Measurements from ENCODE around the gene ISG20L2. TPM values are rescaled to one million over a fixed set of nuclear protein-coding genes. Genes with fewer than 3 reads are reported as not detected.

Gene ISG20L2
- total RNA-seq, 2 experiments from 2014 or later, result 44.2 to 50.9 TPM

DNA sequence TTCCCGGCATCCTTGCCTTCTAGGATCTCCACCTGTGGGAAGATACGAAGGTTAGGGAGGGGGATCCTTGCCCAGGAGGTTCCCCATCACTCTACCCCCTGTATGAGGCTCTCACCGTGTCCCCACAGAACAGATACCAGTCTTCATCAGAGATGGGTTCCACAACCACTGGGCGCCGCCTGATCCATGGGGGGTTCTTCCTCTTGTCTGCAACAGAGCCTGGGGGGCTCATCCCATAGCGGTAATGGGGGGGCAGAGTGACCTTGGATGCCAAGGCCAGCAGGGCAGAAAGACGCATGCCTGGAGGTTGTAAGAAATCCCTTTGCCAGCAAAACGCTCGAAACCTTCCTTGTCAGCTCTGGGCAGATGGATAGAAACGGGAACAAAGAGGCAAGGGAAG lies 9.8 kb upstream of the ISG20L2 start:
- Histone ChIP-seq H3K27ac (ENCODE audit: low read depth in 1 of 2, low read length in 2 of 2) (no peak overlapping the region), H3K27me3 (ENCODE audit: control insufficient read depth in 1 of 2, insufficient read depth in 2 of 2, low read length in 2 of 2) (no peaks in the 10 kb centered on the region), H3K4me3 (ENCODE audit: low read length) (no peak overlapping the region), H3K36me3 (ENCODE audit: insufficient read depth, low read length) (peaks cover 44% of the 10 kb centered on the region), H3K4me1 (ENCODE audit: insufficient read depth, low read length) (peaks cover 20% of the 10 kb centered on the region), H3K9me3 (ENCODE audit: control insufficient read depth in 1 of 2, insufficient read depth in 1 of 2, low read length in 2 of 2) (no peaks in the 10 kb centered on the region)
- Mint-ChIP-seq H3K36me3 (ENCODE audit: low read depth) (peaks cover 53% of the 10 kb centered on the region), H3K27me3 (no peaks in the 10 kb centered on the region), H3K4me1 (ENCODE audit: low read depth) (peaks cover 30% of the 10 kb centered on the region), H3K4me3 (no peak overlapping the region), H3K9me3 (peaks cover 2% of the 10 kb centered on the region), H3K27ac (peak overlapping the region; percentile 62)
- no peak for DNase-seq
- TF ChIP-seq, protein P1, sequence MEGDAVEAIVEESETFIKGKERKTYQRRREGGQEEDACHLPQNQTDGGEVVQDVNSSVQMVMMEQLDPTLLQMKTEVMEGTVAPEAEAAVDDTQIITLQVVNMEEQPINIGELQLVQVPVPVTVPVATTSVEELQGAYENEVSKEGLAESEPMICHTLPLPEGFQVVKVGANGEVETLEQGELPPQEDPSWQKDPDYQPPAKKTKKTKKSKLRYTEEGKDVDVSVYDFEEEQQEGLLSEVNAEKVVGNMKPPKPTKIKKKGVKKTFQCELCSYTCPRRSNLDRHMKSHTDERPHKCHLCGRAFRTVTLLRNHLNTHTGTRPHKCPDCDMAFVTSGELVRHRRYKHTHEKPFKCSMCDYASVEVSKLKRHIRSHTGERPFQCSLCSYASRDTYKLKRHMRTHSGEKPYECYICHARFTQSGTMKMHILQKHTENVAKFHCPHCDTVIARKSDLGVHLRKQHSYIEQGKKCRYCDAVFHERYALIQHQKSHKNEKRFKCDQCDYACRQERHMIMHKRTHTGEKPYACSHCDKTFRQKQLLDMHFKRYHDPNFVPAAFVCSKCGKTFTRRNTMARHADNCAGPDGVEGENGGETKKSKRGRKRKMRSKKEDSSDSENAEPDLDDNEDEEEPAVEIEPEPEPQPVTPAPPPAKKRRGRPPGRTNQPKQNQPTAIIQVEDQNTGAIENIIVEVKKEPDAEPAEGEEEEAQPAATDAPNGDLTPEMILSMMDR (IDR thresholded peaks at IDR 0.05), result no peak
- ChIA-PET POLR2A (interaction anchor here (0.9 to 1.1 kb wide), 2 partner anchors 12 to 30 kb away, joined by 3 read pairs; no protein-coding TSS in a partner anchor), CTCF (interaction anchor here (0.5 to 6.3 kb wide), 3 partner anchors 11 to 25 kb away, joined by 3 to 62 read pairs (median 3); partner anchors contain the start of genes ISG20L2 and METTL25B)
- intact Hi-C loops (cut with DNase I, micrococcal nuclease), result no loop called here
- ATAC-seq (ENCODE audit: poor library complexity), result no peak

DNA sequence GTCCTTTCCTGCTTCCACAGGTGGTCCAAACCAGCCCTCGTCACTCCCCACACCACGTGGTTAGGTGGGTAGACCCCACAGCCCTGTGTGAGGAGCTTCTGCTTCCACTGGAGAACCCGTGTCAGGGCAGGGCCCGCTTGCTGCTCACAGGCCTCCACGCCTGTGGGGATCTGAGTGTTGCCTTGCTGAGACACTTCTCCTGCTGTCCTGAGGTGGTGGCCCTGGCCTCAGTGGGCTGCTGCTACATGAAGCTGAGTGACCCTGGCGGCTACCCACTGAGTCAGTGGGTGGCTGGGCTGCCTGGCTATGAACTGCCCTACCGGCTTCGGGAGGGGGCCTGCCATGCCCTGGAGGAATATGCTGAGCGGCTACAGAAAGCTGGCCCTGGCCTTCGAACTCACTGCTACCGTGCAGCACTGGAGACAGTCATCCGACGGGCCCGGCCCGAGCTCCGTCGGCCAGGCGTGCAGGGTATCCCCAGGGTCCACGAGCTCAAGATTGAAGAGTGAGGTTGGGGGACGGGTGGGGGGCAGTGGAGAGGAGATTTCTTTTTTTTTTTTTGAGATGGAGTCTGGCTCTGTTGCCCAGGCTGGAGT lies 5.5 kb upstream of the ISG20L2 start:
- intact Hi-C loops (cut with DNase I, micrococcal nuclease), result loop anchor here in 1 of 2 experiments (2.0 kb wide), 1 partner anchor 81 kb away; no protein-coding TSS in a partner anchor
- H3K27ac ChIP-seq (ENCODE audit: low read depth in 1 of 2, low read length in 2 of 2), result no peak overlapping the region
- peaks cover 12% of the 10 kb centered on the region for H3K4me1 Mint-ChIP-seq (ENCODE audit: low read depth)
- DNase-seq (no peak), ATAC-seq (ENCODE audit: poor library complexity) (no peak)
- CTCF ChIA-PET, result interaction anchor here (0.7 kb wide), 1 partner anchor 8 kb away, joined by 3 read pairs; no protein-coding TSS in a partner anchor
- no peaks in the 10 kb centered on the region for H3K27me3 Mint-ChIP-seq
- H3K4me3 Mint-ChIP-seq, result no peak overlapping the region
- TF ChIP-seq, protein P1 (IDR thresholded peaks at IDR 0.05), result no peak
- H3K4me3 ChIP-seq (ENCODE audit: low read length), result no peak overlapping the region
- H3K27me3 ChIP-seq (ENCODE audit: control insufficient read depth in 1 of 2, insufficient read depth in 2 of 2, low read length in 2 of 2), result no peaks in the 10 kb centered on the region
- H3K4me1 ChIP-seq (ENCODE audit: insufficient read depth, low read length), result peaks cover 1% of the 10 kb centered on the region
- peaks cover 37% of the 10 kb centered on the region for H3K36me3 Mint-ChIP-seq (ENCODE audit: low read depth)
- H3K27ac Mint-ChIP-seq, result no peak overlapping the region
- H3K36me3 ChIP-seq (ENCODE audit: insufficient read depth, low read length), result peaks cover 31% of the 10 kb centered on the region
- no peaks in the 10 kb centered on the region for H3K9me3 ChIP-seq (ENCODE audit: control insufficient read depth in 1 of 2, insufficient read depth in 1 of 2, low read length in 2 of 2)
- POLR2A ChIA-PET, result no interaction called here
- no peaks in the 10 kb centered on the region for H3K9me3 Mint-ChIP-seq

DNA sequence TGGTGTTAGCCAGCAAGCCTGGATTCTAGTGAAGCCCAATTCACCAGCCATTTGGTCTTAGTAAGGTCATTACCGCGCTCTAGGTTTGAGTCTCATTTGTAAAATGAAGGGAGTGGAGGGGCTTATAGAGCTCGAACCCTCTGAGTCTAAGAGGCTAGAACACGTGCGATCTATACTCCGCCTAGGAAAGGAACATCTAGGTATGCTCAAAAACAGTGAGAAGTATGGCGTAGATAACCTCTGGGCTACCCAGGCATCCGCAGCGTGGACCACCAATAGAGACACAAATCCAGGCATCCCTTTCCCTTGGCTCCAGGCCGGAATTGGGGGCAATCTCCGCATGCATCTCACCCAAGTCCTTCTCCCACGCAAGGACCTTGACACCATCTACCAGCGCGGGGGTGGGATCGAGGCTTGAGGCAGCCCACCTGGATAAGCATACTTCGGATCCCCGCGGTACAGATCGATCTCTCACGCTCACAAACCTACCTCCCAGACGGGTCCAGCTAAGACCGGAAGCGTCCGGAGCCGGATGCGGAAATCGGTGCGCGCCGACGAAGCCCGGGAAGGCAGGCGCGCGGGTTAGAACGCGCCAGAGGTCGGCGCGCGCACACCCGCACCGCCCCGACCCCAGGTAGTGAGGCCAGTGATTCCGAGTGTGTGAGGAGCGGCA lies 504 bp downstream of the ISG20L2 start, which contains the start of gene METTL25B:
Gene METTL25B (plus strand): TSS at position 544 of the 673 bp plus-strand sequence. CDS start 636 bp downstream, outside the sequence.
- Histone ChIP-seq H3K4me1 (ENCODE audit: insufficient read depth, low read length) (peaks cover 52% of the 10 kb centered on the region), H3K4me3 (ENCODE audit: low read length) (peak within 1 kb of the TSS; percentile 99), H3K9me3 (ENCODE audit: control insufficient read depth in 1 of 2, insufficient read depth in 1 of 2, low read length in 2 of 2) (no peaks in the 10 kb centered on the region), H3K27me3 (ENCODE audit: control insufficient read depth in 1 of 2, insufficient read depth in 2 of 2, low read length in 2 of 2) (no peaks in the 10 kb centered on the region), H3K27ac (ENCODE audit: low read depth in 1 of 2, low read length in 2 of 2) (peak within 1 kb of the TSS; percentile 90 to 98), H3K36me3 (ENCODE audit: insufficient read depth, low read length) (peaks cover 32% of the 10 kb centered on the region)
- peak within 1 kb of the TSS; percentile 98 for H3K27ac Mint-ChIP-seq
- intact Hi-C loops (cut with DNase I, micrococcal nuclease), result loop anchor here (1.0 to 10.0 kb wide), 8 partner anchors 23 to 223 kb away; partner anchors contain the start of genes HDGF (in 1 of the 2), MEF2D (in 1 of the 2), NTRK1 (in 1 of the 2) and PRCC (in 1 of the 2)
- DNase-seq (peak in 13 of 14 experiments; percentile 43 to 87 (median 60)), ATAC-seq (ENCODE audit: poor library complexity) (peak; percentile 56)
- no peak within 1 kb of the TSS for H3K4me3 Mint-ChIP-seq
- no peaks in the 10 kb centered on the region for H3K9me3 Mint-ChIP-seq
- POLR2A ChIA-PET, result interaction anchor here (0.6 to 5.9 kb wide), 21 partner anchors 11 to 612 kb away, joined by 3 to 107 read pairs (median 4); partner anchors contain the start of genes CRABP2, HDGF, MEF2D and MRPL24
- H3K36me3 Mint-ChIP-seq (ENCODE audit: low read depth), result peaks cover 40% of the 10 kb centered on the region
- CTCF ChIA-PET, result interaction anchor here (0.6 to 5.1 kb wide), 10 partner anchors 13 to 842 kb away, joined by 3 to 119 read pairs (median 36); partner anchors contain the start of genes CRABP2, HDGF, MRPL24 and NTRK1
- TF ChIP-seq, protein P1 (IDR thresholded peaks at IDR 0.05), result no peak
- no peaks in the 10 kb centered on the region for H3K27me3 Mint-ChIP-seq
- H3K4me1 Mint-ChIP-seq (ENCODE audit: low read depth), result peaks cover 30% of the 10 kb centered on the region
